ENCODE results near the gene JAGN1.
A peak's percentile ranks its signal among the peaks of the same experiment; 100 is the strongest.

The JAGN1 gene

DNA sequence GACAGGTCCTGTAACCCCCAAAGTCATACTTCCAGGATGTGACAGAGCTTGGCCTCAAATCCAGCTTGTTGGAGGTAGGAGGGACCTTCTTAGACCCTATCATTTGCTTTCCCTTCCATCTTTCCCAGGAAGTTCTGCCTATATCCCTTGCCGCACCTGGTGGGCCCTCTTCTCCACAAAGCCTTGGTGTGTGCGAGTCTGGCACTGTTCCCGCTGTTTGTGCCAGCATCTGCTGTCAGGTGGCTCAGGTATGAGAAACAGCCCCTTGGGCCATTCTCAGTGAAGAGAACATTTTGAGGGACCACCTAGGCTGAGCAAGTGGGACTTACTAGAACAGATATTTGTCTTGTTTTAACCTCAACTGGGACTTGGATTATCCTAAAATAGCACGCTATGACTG, 13.5 kb downstream of the JAGN1 start:
- TF ChIP-seq ARNT (IDR thresholded peaks at IDR 0.05) = no peak
- TF ChIP-seq TARDBP (IDR thresholded peaks at IDR 0.05) = no peak
- no peak for TF ChIP-seq ZNF384 (IDR thresholded peaks at IDR 0.05)
- TF ChIP-seq CTBP1 (IDR thresholded peaks at IDR 0.05; ENCODE audit: borderline replicate concordance) = no peak
- no peak for TF ChIP-seq ELF4 (IDR thresholded peaks at IDR 0.05)
- no peak for TF ChIP-seq SP1 (IDR thresholded peaks at IDR 0.05)
- no peak for TF ChIP-seq SUZ12 (IDR thresholded peaks at IDR 0.05)
- no peak for TF ChIP-seq L3MBTL2 (conservative IDR thresholded peaks at IDR 0.05)
- no peak for TF ChIP-seq FOXK2 (IDR thresholded peaks at IDR 0.05)
- TF ChIP-seq FOXM1 (IDR thresholded peaks at IDR 0.05; ENCODE audit: borderline replicate concordance) = no peak
- TF ChIP-seq, protein P1, sequence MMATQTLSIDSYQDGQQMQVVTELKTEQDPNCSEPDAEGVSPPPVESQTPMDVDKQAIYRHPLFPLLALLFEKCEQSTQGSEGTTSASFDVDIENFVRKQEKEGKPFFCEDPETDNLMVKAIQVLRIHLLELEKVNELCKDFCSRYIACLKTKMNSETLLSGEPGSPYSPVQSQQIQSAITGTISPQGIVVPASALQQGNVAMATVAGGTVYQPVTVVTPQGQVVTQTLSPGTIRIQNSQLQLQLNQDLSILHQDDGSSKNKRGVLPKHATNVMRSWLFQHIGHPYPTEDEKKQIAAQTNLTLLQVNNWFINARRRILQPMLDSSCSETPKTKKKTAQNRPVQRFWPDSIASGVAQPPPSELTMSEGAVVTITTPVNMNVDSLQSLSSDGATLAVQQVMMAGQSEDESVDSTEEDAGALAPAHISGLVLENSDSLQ (IDR thresholded peaks at IDR 0.05) = no peak
- no peak for TF ChIP-seq BHLHE40 (IDR thresholded peaks at IDR 0.05; ENCODE audit: borderline replicate concordance)
- TF ChIP-seq LEF1 (IDR thresholded peaks at IDR 0.05; ENCODE audit: borderline replicate concordance) = no peak
- TF ChIP-seq HDGF (IDR thresholded peaks at IDR 0.05; ENCODE audit: borderline replicate concordance) = no peak
- TF ChIP-seq NFRKB (IDR thresholded peaks at IDR 0.05) = no peak
- no peak for TF ChIP-seq FOXA1 (IDR thresholded peaks at IDR 0.05)
- DNase-seq (ENCODE audit: extremely low spot score) = no peak
- CTCF ChIA-PET = no interaction called here
- POLR2A ChIA-PET = interaction anchor here (0.7 to 1.0 kb wide), 2 partner anchors 12 to 14 kb away, joined by 3 read pairs; no protein-coding TSS in a partner anchor

DNA sequence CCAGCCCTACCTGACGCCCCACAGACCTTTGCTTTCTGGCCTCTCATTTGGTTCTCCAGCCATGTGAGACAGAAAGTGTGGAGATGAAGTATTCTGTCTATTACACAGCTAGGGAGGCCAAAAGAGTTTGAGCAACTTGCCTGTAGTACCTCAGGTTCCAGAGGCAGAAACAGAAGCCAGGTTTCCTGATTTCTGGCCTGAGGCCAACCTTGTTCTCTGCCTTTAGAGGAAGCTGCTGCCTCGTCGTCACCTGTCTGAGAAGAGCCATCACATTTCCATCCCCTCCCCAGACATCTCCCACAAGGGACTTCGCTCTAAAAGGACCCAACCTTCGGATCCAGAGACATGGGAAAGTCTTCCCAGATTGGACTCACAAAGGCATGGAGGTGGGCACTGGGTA, 16.1 kb downstream of the JAGN1 start:
- ChIA-PET CTCF (interaction anchor here (1.1 kb wide), 1 partner anchor 25 kb away, joined by 3 read pairs; no protein-coding TSS in a partner anchor), POLR2A (no interaction called here)
- DNase-seq (ENCODE audit: extremely low spot score) = no peak

DNA sequence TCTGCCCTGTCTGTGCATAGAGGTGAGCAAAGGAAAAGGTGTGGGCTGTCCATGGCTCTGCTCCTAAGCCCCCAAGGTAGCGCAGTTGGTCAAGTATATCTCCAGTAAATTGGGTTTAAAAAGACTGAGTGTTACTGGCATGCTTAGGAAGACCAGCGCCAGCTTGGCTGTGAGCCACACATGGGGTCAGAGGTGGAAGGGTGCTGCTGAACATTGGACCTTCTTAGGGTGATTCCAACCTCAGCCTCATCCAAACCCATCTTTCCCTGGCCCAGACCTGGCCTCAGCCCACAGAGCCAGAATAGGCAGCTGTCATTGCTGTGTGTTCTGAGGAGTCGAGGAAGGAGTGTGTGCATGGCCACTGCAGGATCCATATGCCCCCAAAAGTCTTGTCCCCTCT, 17.9 kb downstream of the JAGN1 start:
- ChIA-PET CTCF (no interaction called here), POLR2A (interaction anchor here (1.2 kb wide), 1 partner anchor 15 kb away, joined by 3 read pairs; no protein-coding TSS in a partner anchor)
- no peak for DNase-seq (ENCODE audit: extremely low spot score)
- TF ChIP-seq FOXM1 (IDR thresholded peaks at IDR 0.05; ENCODE audit: borderline replicate concordance) = no peak
- no peak for TF ChIP-seq HDGF (IDR thresholded peaks at IDR 0.05; ENCODE audit: borderline replicate concordance)
- no peak for TF ChIP-seq NFRKB (IDR thresholded peaks at IDR 0.05)
- TF ChIP-seq ARNT (IDR thresholded peaks at IDR 0.05) = no peak
- no peak for TF ChIP-seq L3MBTL2 (conservative IDR thresholded peaks at IDR 0.05)
- TF ChIP-seq, protein P1 (IDR thresholded peaks at IDR 0.05) = no peak
- no peak for TF ChIP-seq SUZ12 (IDR thresholded peaks at IDR 0.05)
- TF ChIP-seq ZNF384 (IDR thresholded peaks at IDR 0.05) = no peak
- TF ChIP-seq TARDBP (IDR thresholded peaks at IDR 0.05) = no peak

More for the DNA sequence above, 16.1 kb downstream of the JAGN1 start:
- TF ChIP-seq TARDBP (IDR thresholded peaks at IDR 0.05) (no peak), NFRKB (IDR thresholded peaks at IDR 0.05) (no peak), CTBP1 (IDR thresholded peaks at IDR 0.05; ENCODE audit: borderline replicate concordance) (no peak), ELF4 (IDR thresholded peaks at IDR 0.05) (no peak), BHLHE40 (IDR thresholded peaks at IDR 0.05; ENCODE audit: borderline replicate concordance) (no peak), FOXM1 (IDR thresholded peaks at IDR 0.05; ENCODE audit: borderline replicate concordance) (no peak), SP1 (IDR thresholded peaks at IDR 0.05) (no peak), ZNF384 (IDR thresholded peaks at IDR 0.05) (no peak)
- TF ChIP-seq, protein P1 (IDR thresholded peaks at IDR 0.05) = no peak

DNA sequence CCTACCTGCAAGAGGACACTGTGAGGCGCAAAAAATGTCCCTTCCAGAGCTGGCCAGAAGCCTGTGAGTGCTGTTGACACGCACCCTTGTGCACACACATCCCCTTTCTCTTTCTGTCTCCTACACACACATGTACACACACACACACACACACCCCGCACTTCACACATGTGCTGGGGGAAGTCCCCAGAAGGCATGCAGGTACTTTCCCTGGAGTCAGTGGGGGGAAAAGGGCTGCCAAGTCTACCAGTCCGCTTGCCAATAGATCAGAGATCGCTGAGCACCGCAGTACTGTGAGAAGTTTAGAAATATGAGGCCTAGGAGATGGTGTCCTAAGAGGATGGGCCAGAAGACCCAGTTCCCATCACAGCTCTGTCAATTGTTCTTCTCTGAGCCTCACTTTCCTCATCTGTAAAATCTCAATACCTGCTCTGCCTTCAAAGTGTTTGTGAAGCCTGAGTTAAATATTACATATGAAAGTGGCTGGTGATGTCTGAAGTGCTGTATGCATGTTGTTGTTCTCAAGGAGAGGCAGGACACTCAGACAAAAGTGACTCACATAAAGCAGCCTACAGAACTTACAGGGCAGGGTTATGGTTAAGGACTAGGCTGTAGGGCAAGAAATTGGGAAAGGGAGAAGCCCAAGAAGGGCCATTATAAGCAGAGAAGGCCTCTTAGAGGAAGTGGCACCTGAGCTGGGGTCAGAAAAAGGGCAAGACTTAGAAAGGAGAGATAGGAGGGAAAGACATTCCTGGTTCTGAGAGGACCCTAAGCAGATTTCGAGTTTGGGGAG, 19.0 kb downstream of the JAGN1 start:
- DNase-seq (ENCODE audit: extremely low spot score) = no peak
- POLR2A ChIA-PET = interaction anchor here (1.2 kb wide), 1 partner anchor 16 kb away, joined by 3 read pairs; no protein-coding TSS in a partner anchor
- CTCF ChIA-PET = no interaction called here
- TF ChIP-seq ARNT (IDR thresholded peaks at IDR 0.05) = no peak
- TF ChIP-seq, protein P1 (IDR thresholded peaks at IDR 0.05) = no peak
- TF ChIP-seq SUZ12 (IDR thresholded peaks at IDR 0.05) = no peak
- TF ChIP-seq ZNF384 (IDR thresholded peaks at IDR 0.05) = no peak
- no peak for TF ChIP-seq NFRKB (IDR thresholded peaks at IDR 0.05)
- no peak for TF ChIP-seq FOXM1 (IDR thresholded peaks at IDR 0.05; ENCODE audit: borderline replicate concordance)
- TF ChIP-seq SP1 (IDR thresholded peaks at IDR 0.05) = no peak
- no peak for TF ChIP-seq ELF4 (IDR thresholded peaks at IDR 0.05)
- TF ChIP-seq HDGF (IDR thresholded peaks at IDR 0.05; ENCODE audit: borderline replicate concordance) = no peak
- TF ChIP-seq FOXK2 (IDR thresholded peaks at IDR 0.05) = no peak
- no peak for TF ChIP-seq LEF1 (IDR thresholded peaks at IDR 0.05; ENCODE audit: borderline replicate concordance)
- no peak for TF ChIP-seq CTBP1 (IDR thresholded peaks at IDR 0.05; ENCODE audit: borderline replicate concordance)
- no peak for TF ChIP-seq TARDBP (IDR thresholded peaks at IDR 0.05)
- TF ChIP-seq FOXA1 (IDR thresholded peaks at IDR 0.05) = no peak
- TF ChIP-seq BHLHE40 (IDR thresholded peaks at IDR 0.05; ENCODE audit: borderline replicate concordance) = no peak
- no peak for TF ChIP-seq L3MBTL2 (conservative IDR thresholded peaks at IDR 0.05)

DNA sequence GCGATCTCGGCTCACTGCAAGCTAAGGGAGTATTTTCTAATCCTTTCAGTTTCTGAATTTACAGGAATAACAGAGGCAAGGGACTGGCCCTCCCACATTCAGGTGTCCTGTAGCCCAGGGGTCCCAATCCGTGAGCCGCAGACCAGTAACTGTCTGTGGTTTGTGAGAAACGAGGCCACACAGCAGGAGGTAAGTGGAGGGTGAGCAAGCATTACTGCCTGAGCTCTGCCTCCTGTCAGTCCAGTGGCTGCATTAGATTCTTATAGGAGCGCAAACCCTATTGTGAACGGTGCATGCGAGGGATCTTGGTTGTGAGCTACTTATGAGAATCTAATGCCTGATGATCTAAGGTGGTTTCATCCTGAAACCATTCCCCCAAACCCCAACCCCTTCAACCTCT, 21.5 kb downstream of the JAGN1 start:
- ChIA-PET POLR2A (interaction anchor here (1.3 kb wide), 1 partner anchor 18 kb away, joined by 5 read pairs; no protein-coding TSS in a partner anchor), CTCF (no interaction called here)
- TF ChIP-seq FOXK2 (IDR thresholded peaks at IDR 0.05) = no peak
- TF ChIP-seq FOXM1 (IDR thresholded peaks at IDR 0.05; ENCODE audit: borderline replicate concordance) = no peak
- TF ChIP-seq HDGF (IDR thresholded peaks at IDR 0.05; ENCODE audit: borderline replicate concordance) = no peak
- TF ChIP-seq, protein P1 (IDR thresholded peaks at IDR 0.05) = 0 out of 2 replicates have a peak, but pooled peaks have one; percentile 22
- TF ChIP-seq NFRKB (IDR thresholded peaks at IDR 0.05) = no peak
- no peak for TF ChIP-seq SP1 (IDR thresholded peaks at IDR 0.05)
- DNase-seq (ENCODE audit: extremely low spot score) = no peak

Measured in HEK293T (cell line).